Small intestine (tissue), 7 donors: Measurements from ENCODE around the gene IRAK3. TPM values are rescaled to one million over a fixed set of nuclear protein-coding genes. Genes with fewer than 3 reads are reported as not detected.

Source experiments
- DNase-seq, 2 donors: peaks; one replicate each; pipeline versions ENCODE4 v3.0.0 to v3.0.0-alpha.2; 2013
- FAIRE-seq: peaks from 2 replicates; lab custom pipeline; 2012; peaks lifted over from hg19 to GRCh38; lab: Jason Lieb, UNC
- H3K27ac ChIP-seq, 3 donors: one replicate each; pipeline ENCODE4 v1.5.1; 2013; ENCODE audit warnings: low read length in 2 of 3, mild to moderate bottlenecking in 2 of 3, control low read depth in 1 of 3, inconsistent platforms in 1 of 3, low read depth in 1 of 3, moderate library complexity in 1 of 3
- H3K27me3 ChIP-seq, 3 donors: one replicate each; pipeline ENCODE4 v1.6.1; 2013; ENCODE audit warnings: low read length in 3 of 3, inconsistent platforms in 1 of 3; ENCODE audit not compliant: control insufficient read depth in 3 of 3, insufficient read depth in 3 of 3
- H3K36me3 ChIP-seq, 3 donors: one replicate each; pipeline ENCODE4 v1.6.1; 2013; ENCODE audit warnings: low read length in 3 of 3, inconsistent platforms in 1 of 3, low read depth in 1 of 3, mild to moderate bottlenecking in 1 of 3, moderate library complexity in 1 of 3; ENCODE audit not compliant: control insufficient read depth in 3 of 3, insufficient read depth in 2 of 3
- H3K4me1 ChIP-seq, 3 donors: one replicate each; pipeline ENCODE4 v1.6.1; 2013; ENCODE audit warnings: low read length in 2 of 3, inconsistent platforms in 1 of 3, low read depth in 1 of 3, mild to moderate bottlenecking in 1 of 3, moderate library complexity in 1 of 3; ENCODE audit not compliant: control insufficient read depth in 3 of 3, insufficient read depth in 2 of 3
- H3K4me3 ChIP-seq, 3 donors: one replicate each; pipeline ENCODE4 v1.5.1; 2013; ENCODE audit warnings: low read length in 3 of 3, control low read depth in 1 of 3, inconsistent platforms in 1 of 3, low read depth in 1 of 3, mild to moderate bottlenecking in 1 of 3, moderate library complexity in 1 of 3
- H3K9me3 ChIP-seq, 2 donors: one replicate each; pipeline ENCODE4 v1.6.1; 2013; ENCODE audit warnings: low read depth in 1 of 2, low read length in 1 of 2; ENCODE audit not compliant: control insufficient read depth in 2 of 2, insufficient read depth in 1 of 2
- whole genome bisulfite sequencing, 3 donors: extraction: QIAGEN DNeasy Blood & Tissue Kit; methylation state at CpG; one replicate each; pipeline ENCODE4 v1.1.7; 2013; 5-methylcytosine and 5-hydroxymethylcytosine counted together
- polyA plus RNA-seq, 4 donors: library from polyadenylated mRNA; stranded (reverse) in 3 of 4; unstranded in 1 of 4; fragments of 200-250 nt in 3 of 4; fragments of 120-200 nt in 1 of 4; gene quantifications; one replicate each; pipeline versions ENCODE4 v1.2.1 to v1.2.3, GENCODE V29; 2013
- donor health status: healthy with polysubstance abuse.
- donor health status: control.
- donor health status: control.
- donor health status: Bipolar disorder and iron deficiency.
- donor health status: healthy.

IRAK3 gene
- polyA plus RNA-seq, 4 donors = 0.22 to 4.0 (median 1.6) TPM

- FAIRE-seq (no peak), DNase-seq (no peak)
- Histone ChIP-seq H3K9me3 (no peaks in the 10 kb centered on the region), H3K4me3 (no peak overlapping the region), H3K4me1 (no peaks in the 10 kb centered on the region), H3K27me3 (no peaks in the 10 kb centered on the region), H3K27ac (no peak overlapping the region), H3K36me3 (no peaks in the 10 kb centered on the region)
- 74 to 78% (median 75%) methylated on average over 3 of the region's 3 CpGs for WGBS, 3 donors
Measured at GRCh38 chr12:66258011-66258410, 69.0 kb downstream of the IRAK3 start.

GRCh38 chr12:66262737-66263136, 73.7 kb downstream of the IRAK3 start:
- H3K9me3 ChIP-seq = no peaks in the 10 kb centered on the region
- FAIRE-seq (peak; percentile 15), DNase-seq (no peak)
- no peaks in the 10 kb centered on the region for H3K4me1 ChIP-seq
- H3K4me3 ChIP-seq = no peak overlapping the region
- H3K27me3 ChIP-seq = peaks cover 0 to 3% (median 0%) of the 10 kb centered on the region in 3 donors
- no peaks in the 10 kb centered on the region for H3K36me3 ChIP-seq
- H3K27ac ChIP-seq = no peak overlapping the region

- H3K27me3 ChIP-seq = peaks cover 0 to 3% (median 0%) of the 10 kb centered on the region in 3 donors
- no peak overlapping the region for H3K4me3 ChIP-seq
- 62 to 82% (median 63%) methylated on average over 3 of the region's 3 CpGs for WGBS, 3 donors
- FAIRE-seq (no peak), DNase-seq (no peak)
- no peaks in the 10 kb centered on the region for H3K36me3 ChIP-seq
- no peak overlapping the region for H3K27ac ChIP-seq
- no peaks in the 10 kb centered on the region for H3K9me3 ChIP-seq
- H3K4me1 ChIP-seq = no peaks in the 10 kb centered on the region
Measured at GRCh38 chr12:66268562-66268961, 79.5 kb downstream of the IRAK3 start.

- Histone ChIP-seq H3K4me3 (no peak overlapping the region), H3K4me1 (no peaks in the 10 kb centered on the region), H3K27ac (no peak overlapping the region), H3K9me3 (no peaks in the 10 kb centered on the region), H3K36me3 (no peaks in the 10 kb centered on the region), H3K27me3 (peaks cover 0 to 3% (median 0%) of the 10 kb centered on the region in 3 donors)
- WGBS, 3 donors = 81 to 89% (median 82%) methylated on average over 6 of the region's 6 CpGs
- DNase-seq (no peak), FAIRE-seq (no peak)
Measured at GRCh38 chr12:66269142-66269541, 80.1 kb downstream of the IRAK3 start.

- DNase-seq (peak; percentile 29 to 54), FAIRE-seq (no peak)
- Histone ChIP-seq H3K27ac (no peak overlapping the region), H3K4me1 (no peaks in the 10 kb centered on the region), H3K27me3 (peaks cover 0 to 3% (median 0%) of the 10 kb centered on the region in 3 donors), H3K36me3 (no peaks in the 10 kb centered on the region), H3K9me3 (no peaks in the 10 kb centered on the region), H3K4me3 (no peak overlapping the region)
- 48 to 62% (median 52%) methylated on average over 5 of the region's 5 CpGs for WGBS, 3 donors
Measured at GRCh38 chr12:66269757-66270383, 80.9 kb downstream of the IRAK3 start.

GRCh38 chr12:66270613-66271012, 81.6 kb downstream of the IRAK3 start:
- DNase-seq (no peak), FAIRE-seq (no peak)
- no peak overlapping the region for H3K4me3 ChIP-seq
- H3K9me3 ChIP-seq = no peaks in the 10 kb centered on the region
- H3K27ac ChIP-seq = no peak overlapping the region
- no peaks in the 10 kb centered on the region for H3K4me1 ChIP-seq
- WGBS, 3 donors = 88 to 100% (median 97%) methylated on average over 1 of the region's 1 CpG
- no peaks in the 10 kb centered on the region for H3K36me3 ChIP-seq
- H3K27me3 ChIP-seq = no peaks in the 10 kb centered on the region

- Histone ChIP-seq H3K27me3 (no peaks in the 10 kb centered on the region), H3K4me3 (no peak overlapping the region), H3K9me3 (no peaks in the 10 kb centered on the region), H3K36me3 (no peaks in the 10 kb centered on the region), H3K4me1 (no peaks in the 10 kb centered on the region), H3K27ac (no peak overlapping the region)
- DNase-seq = no peak
- 56 to 63% (median 62%) methylated on average over 3 of the region's 3 CpGs for WGBS, 3 donors
- no peak for FAIRE-seq
Measured at GRCh38 chr12:66272650-66273049, 83.6 kb downstream of the IRAK3 start.

GRCh38 chr12:66273147-66273546, 84.1 kb downstream of the IRAK3 start:
- Histone ChIP-seq H3K4me3 (no peak overlapping the region), H3K27ac (no peak overlapping the region), H3K36me3 (no peaks in the 10 kb centered on the region), H3K9me3 (no peaks in the 10 kb centered on the region), H3K4me1 (no peaks in the 10 kb centered on the region), H3K27me3 (no peaks in the 10 kb centered on the region)
- FAIRE-seq (no peak), DNase-seq (no peak)
- 67 to 78% (median 67%) methylated on average over 1 of the region's 1 CpG for WGBS, 3 donors

- WGBS, 3 donors = 68 to 77% (median 72%) methylated on average over 2 of the region's 2 CpGs
- no peak for DNase-seq
- H3K4me3 ChIP-seq = no peak overlapping the region
- H3K9me3 ChIP-seq = no peaks in the 10 kb centered on the region
- no peak overlapping the region for H3K27ac ChIP-seq
- no peaks in the 10 kb centered on the region for H3K4me1 ChIP-seq
- no peaks in the 10 kb centered on the region for H3K27me3 ChIP-seq
- no peaks in the 10 kb centered on the region for H3K36me3 ChIP-seq
- no peak for FAIRE-seq
Measured at GRCh38 chr12:66275040-66275439, 86.0 kb downstream of the IRAK3 start.
